Chondrocyte (in vitro differentiated cells): ENCODE measurements around the gene ACMSD. TPM values are rescaled to one million over a fixed set of nuclear protein-coding genes. Genes with fewer than 3 reads are reported as not detected.

Experiments used
- DNase-seq: peaks from one replicate; pipeline ENCODE4 v3.0.0; 2021; ENCODE audit warnings: mixed read lengths, low spot score
- H3K27ac Mint-ChIP-seq: one replicate; pipeline ENCODE4 v1.8.0; 2021; ENCODE audit warnings: mild to moderate bottlenecking, moderate library complexity, mixed read lengths; ENCODE audit not compliant: unreplicated experiment
- H3K27me3 Mint-ChIP-seq: 2 replicates; pipeline ENCODE4 v1.8.0; 2021; ENCODE audit warnings: low read depth, mixed read lengths
- H3K36me3 Mint-ChIP-seq: 2 replicates; pipeline ENCODE4 v1.8.0; 2021; ENCODE audit warnings: low read depth, mixed read lengths
- H3K4me1 Mint-ChIP-seq: 2 replicates; pipeline ENCODE4 v1.8.0; 2021; ENCODE audit warnings: low read depth, mild to moderate bottlenecking, mixed read lengths
- H3K4me3 Mint-ChIP-seq: one replicate; pipeline ENCODE4 v1.8.0; 2021; ENCODE audit warnings: mild to moderate bottlenecking, moderate library complexity, mixed read lengths; ENCODE audit not compliant: unreplicated experiment
- H3K9me3 Mint-ChIP-seq: 2 replicates; pipeline ENCODE4 v1.8.0; 2021; ENCODE audit warnings: low read depth, mixed read lengths
- total RNA-seq: library from RNA; stranded (reverse); gene quantifications from 3 replicates; pipeline ENCODE4 v1.2.1, GENCODE V29; 2021
- TF ChIP-seq, protein P1 (sequence below): fragments of 200-600 bp; sonication (generic); IDR thresholded peaks from 2 replicates; pipeline ENCODE4 v1.5.0; 2021; ENCODE audit warnings: antibody characterized with exemption, mild to moderate bottlenecking, moderate library complexity

Gene ACMSD
- total RNA-seq, 1 donor from 2014 or later = not detected

DNA sequence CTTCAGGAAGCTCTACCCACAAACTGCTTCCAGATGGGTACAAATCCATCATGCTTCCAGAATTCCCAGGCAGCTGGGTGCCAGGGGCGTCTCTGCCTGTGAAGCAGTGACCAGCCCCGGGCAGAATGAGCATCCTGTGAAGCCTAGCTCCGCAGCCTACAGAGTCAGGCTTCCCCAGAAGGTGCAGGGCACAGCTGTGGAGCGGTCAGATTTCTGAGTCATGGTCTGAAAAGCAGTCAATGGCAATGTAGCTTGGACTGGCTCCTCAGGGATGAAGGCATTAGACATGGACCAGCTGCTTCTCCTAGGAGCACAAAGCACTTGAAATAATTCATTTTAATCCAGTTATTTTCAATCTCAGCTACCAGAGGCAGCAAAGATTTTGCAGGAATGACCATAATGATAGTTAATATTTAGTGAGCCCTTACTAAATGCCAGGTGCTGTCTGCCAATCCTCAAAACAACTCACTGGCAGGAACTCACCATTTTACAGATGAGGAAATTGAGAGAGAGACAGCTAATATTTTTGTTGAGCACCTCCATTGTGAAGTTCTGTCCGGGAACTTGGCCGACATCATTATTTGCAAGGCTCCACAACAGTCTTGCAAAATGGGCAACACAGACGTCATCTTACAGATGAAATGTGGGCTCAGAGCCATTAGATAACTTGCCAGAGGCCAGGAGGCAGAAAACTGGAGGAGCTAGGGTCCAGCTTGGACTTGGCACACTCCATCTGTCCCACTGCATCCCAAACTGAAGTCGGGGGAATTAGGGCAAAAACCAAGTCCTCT lies 31.7 kb downstream of the ACMSD start:
- Mint-ChIP-seq H3K36me3 (peaks cover 2% of the 10 kb centered on the region), H3K9me3 (no peaks in the 10 kb centered on the region), H3K4me3 (no peak overlapping the region), H3K27me3 (no peaks in the 10 kb centered on the region), H3K27ac (no peak overlapping the region), H3K4me1 (peaks cover 14% of the 10 kb centered on the region)
- TF ChIP-seq, protein P1, sequence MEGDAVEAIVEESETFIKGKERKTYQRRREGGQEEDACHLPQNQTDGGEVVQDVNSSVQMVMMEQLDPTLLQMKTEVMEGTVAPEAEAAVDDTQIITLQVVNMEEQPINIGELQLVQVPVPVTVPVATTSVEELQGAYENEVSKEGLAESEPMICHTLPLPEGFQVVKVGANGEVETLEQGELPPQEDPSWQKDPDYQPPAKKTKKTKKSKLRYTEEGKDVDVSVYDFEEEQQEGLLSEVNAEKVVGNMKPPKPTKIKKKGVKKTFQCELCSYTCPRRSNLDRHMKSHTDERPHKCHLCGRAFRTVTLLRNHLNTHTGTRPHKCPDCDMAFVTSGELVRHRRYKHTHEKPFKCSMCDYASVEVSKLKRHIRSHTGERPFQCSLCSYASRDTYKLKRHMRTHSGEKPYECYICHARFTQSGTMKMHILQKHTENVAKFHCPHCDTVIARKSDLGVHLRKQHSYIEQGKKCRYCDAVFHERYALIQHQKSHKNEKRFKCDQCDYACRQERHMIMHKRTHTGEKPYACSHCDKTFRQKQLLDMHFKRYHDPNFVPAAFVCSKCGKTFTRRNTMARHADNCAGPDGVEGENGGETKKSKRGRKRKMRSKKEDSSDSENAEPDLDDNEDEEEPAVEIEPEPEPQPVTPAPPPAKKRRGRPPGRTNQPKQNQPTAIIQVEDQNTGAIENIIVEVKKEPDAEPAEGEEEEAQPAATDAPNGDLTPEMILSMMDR = no peak
- DNase-seq = no peak

DNA sequence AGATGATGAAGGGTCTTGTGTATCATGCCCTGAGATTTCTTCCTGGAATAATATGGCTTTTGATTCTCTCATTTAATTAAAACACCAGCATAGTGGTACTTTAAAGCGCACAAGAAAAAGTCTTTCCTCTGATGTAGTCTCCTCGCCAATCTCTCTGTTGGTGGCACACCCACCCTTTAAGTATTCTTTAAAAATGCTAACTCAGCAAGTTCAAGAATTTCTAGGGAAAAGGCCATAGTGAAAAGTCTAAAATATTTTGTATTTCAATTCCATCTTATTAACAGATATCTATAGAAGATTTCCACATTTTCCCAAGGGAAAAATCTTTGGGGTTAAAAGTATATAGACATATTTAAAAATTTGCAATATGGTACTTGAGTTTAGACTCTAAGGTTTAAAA lies 34.7 kb downstream of the ACMSD start:
- H3K4me3 Mint-ChIP-seq = no peak overlapping the region
- no peaks in the 10 kb centered on the region for H3K4me1 Mint-ChIP-seq
- H3K36me3 Mint-ChIP-seq = peaks cover 3% of the 10 kb centered on the region
- H3K9me3 Mint-ChIP-seq = peaks cover 7% of the 10 kb centered on the region
- TF ChIP-seq, protein P1 = no peak
- no peaks in the 10 kb centered on the region for H3K27me3 Mint-ChIP-seq
- DNase-seq = no peak
- no peak overlapping the region for H3K27ac Mint-ChIP-seq

DNA sequence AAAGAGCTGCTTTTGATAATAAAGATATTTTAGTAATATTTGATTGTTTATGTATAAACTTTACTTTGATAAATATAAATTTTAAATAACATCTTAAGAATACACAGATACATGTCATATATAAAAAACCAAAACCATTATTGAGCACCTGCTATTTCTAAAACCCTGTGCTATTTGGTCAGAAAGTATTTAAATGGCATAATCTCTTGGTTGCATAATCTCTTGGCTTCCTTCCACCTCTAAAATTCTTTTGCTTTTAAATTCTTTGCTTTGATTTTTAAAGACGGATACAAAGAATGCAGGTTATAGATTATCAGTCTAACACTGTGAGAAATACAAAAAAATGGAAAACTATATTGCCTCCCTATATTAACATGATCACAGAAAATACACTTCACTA lies 36.9 kb downstream of the ACMSD start:
- no peaks in the 10 kb centered on the region for H3K4me1 Mint-ChIP-seq
- H3K4me3 Mint-ChIP-seq = no peak overlapping the region
- TF ChIP-seq, protein P1 = no peak
- H3K27me3 Mint-ChIP-seq = no peaks in the 10 kb centered on the region
- no peak for DNase-seq
- peaks cover 25% of the 10 kb centered on the region for H3K9me3 Mint-ChIP-seq
- peaks cover 7% of the 10 kb centered on the region for H3K36me3 Mint-ChIP-seq
- no peak overlapping the region for H3K27ac Mint-ChIP-seq

DNA sequence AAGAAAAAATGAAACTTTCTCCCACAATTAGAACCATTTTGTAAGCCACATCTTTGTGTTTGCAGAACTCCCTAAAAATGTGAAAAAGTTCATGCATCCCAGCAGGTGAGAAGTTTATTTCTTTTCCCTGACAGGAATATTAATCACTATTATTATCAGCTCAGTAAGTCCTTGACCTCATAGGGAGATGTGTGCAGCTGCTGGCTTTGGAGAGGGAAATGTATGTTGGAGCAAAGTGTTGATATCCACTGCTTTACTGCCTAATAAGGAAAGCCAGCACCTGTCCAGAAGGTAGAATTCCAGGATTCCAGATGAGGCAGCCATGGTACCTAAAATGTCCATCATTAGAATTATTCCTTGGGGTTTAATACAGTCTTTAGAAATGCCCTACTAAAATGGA lies 44.4 kb downstream of the ACMSD start:
- TF ChIP-seq, protein P1 = no peak
- Mint-ChIP-seq H3K27ac (no peak overlapping the region), H3K27me3 (no peaks in the 10 kb centered on the region), H3K4me1 (no peaks in the 10 kb centered on the region), H3K9me3 (peaks cover 20% of the 10 kb centered on the region), H3K4me3 (no peak overlapping the region), H3K36me3 (peaks cover 4% of the 10 kb centered on the region)
- DNase-seq = no peak

DNA sequence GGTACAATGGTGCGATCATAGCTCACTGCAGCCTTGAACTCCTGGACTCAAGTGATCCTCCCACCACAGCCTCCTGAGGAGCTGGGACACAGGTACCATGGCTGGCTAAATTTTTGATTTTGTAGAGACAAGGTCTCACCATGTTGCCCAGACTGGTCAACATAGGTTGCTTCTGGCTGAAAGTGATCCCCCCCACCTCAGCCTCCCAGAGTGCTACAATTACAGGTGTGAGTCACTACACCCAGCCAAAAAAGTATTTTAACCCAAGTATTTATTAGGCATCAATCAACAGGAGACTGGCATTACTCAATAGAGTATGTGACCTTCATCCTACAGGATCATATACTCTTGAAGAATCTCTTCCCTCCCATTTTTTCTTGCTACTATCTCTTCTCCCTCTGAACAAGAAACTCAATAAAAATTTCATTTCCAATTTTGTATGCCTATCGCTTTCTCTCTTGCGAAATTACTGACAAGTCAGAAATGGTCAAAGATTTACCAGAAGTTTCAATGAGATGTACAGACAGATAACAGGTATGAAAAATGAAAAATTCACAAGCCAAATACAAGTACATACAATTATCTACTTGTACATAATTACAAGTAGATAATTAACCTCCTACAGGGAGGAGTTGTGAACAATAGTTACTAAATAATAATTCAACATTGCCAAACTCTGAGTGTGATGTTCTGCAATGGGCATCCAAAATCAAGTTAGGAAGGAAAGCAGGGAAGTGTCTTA lies 45.3 kb downstream of the ACMSD start:
- peaks cover 15% of the 10 kb centered on the region for H3K9me3 Mint-ChIP-seq
- H3K36me3 Mint-ChIP-seq = peaks cover 4% of the 10 kb centered on the region
- H3K4me1 Mint-ChIP-seq = no peaks in the 10 kb centered on the region
- H3K27me3 Mint-ChIP-seq = no peaks in the 10 kb centered on the region
- no peak for DNase-seq
- no peak overlapping the region for H3K4me3 Mint-ChIP-seq
- TF ChIP-seq, protein P1 = no peak
- no peak overlapping the region for H3K27ac Mint-ChIP-seq
